ENCODE data around the gene SMOC2. TPM values are rescaled to one million over a fixed set of nuclear protein-coding genes. Genes with fewer than 3 reads are reported as not detected.

Gene SMOC2
- total RNA-seq: 100 to 1,000 TPM in 3 of 4 donors, 10 to 100 TPM in 1; 74.7 to 139 (median 118) TPM

- no peaks in the 10 kb centered on the region for H3K36me3 ChIP-seq
- H3K4me3 ChIP-seq: peak within 1 kb of the TSS; percentile 42 to 61 (median 52)
- H3K4me1 ChIP-seq: peaks cover 0 to 32% (median 3%) of the 10 kb centered on the region in 4 donors
- WGBS, 2 donors: 1 to 5% methylated on average over 37 of the region's 81 CpGs
- no peaks in the 10 kb centered on the region for H3K9me3 ChIP-seq
- H3K27ac ChIP-seq: peak within 1 kb of the TSS; percentile 18 to 80 (median 56)
- TF ChIP-seq CTCF (IDR thresholded peaks at IDR 0.05): peak in 1 of 5 experiments; percentile 14
- TF ChIP-seq POLR2A (IDR thresholded peaks at IDR 0.05): peak in 1 of 2 donors; percentile 32
- TF ChIP-seq EP300 (IDR thresholded peaks at IDR 0.05): no peak
- peak in 1 of 2 donors; percentile 23 for DNase-seq (ENCODE audit: low spot score in 2 of 2)
- H3K27me3 ChIP-seq: peaks cover 0 to 37% of the 10 kb centered on the region in 2 donors
Observed at GRCh38 chr6:168440520-168441433, at the start of gene SMOC2. Gene SMOC2 (plus strand): TSS chr6:168441184. CDS start chr6:168441371, 187 bp downstream.

- Histone ChIP-seq H3K9me3 (no peaks in the 10 kb centered on the region), H3K27me3 (no peaks in the 10 kb centered on the region), H3K27ac (no peak overlapping the region), H3K4me1 (no peaks in the 10 kb centered on the region), H3K4me3 (no peak overlapping the region), H3K36me3 (no peaks in the 10 kb centered on the region)
- WGBS, 2 donors: 86 to 92% methylated on average over 13 to 21 of the region's 23 CpGs
- TF ChIP-seq CTCF (IDR thresholded peaks at IDR 0.05) (no peak), POLR2A (IDR thresholded peaks at IDR 0.05) (no peak), EP300 (IDR thresholded peaks at IDR 0.05) (no peak)
- no peak for DNase-seq (ENCODE audit: low spot score in 2 of 2)
Observed at GRCh38 chr6:168393126-168393870, 47.7 kb upstream of the SMOC2 start.

- Histone ChIP-seq H3K4me1 (no peaks in the 10 kb centered on the region), H3K9me3 (peaks cover 0 to 3% (median 0%) of the 10 kb centered on the region in 4 donors), H3K4me3 (no peak overlapping the region), H3K36me3 (no peaks in the 10 kb centered on the region), H3K27me3 (no peaks in the 10 kb centered on the region), H3K27ac (no peak overlapping the region)
- TF ChIP-seq EP300 (IDR thresholded peaks at IDR 0.05) (no peak), CTCF (IDR thresholded peaks at IDR 0.05) (no peak), POLR2A (IDR thresholded peaks at IDR 0.05) (no peak)
- WGBS, 2 donors: 67 to 68% methylated on average over 12 of the region's 12 CpGs
- no peak for DNase-seq (ENCODE audit: low spot score in 2 of 2)
Observed at GRCh38 chr6:168394606-168395005, 46.4 kb upstream of the SMOC2 start.

GRCh38 chr6:168395983-168396382, 45.0 kb upstream of the SMOC2 start:
- WGBS, 2 donors: 74 to 91% methylated on average over 12 of the region's 12 CpGs
- Histone ChIP-seq H3K4me1 (peaks cover 0 to 5% (median 0%) of the 10 kb centered on the region in 4 donors), H3K4me3 (no peak overlapping the region), H3K36me3 (no peaks in the 10 kb centered on the region), H3K9me3 (peaks cover 0 to 4% (median 0%) of the 10 kb centered on the region in 4 donors), H3K27ac (no peak overlapping the region), H3K27me3 (no peaks in the 10 kb centered on the region)
- DNase-seq (ENCODE audit: low spot score in 2 of 2): no peak
- TF ChIP-seq CTCF (IDR thresholded peaks at IDR 0.05) (no peak), POLR2A (IDR thresholded peaks at IDR 0.05) (no peak), EP300 (IDR thresholded peaks at IDR 0.05) (no peak)

All from tibial nerve (tissue), 4 donors.